K562 treated with DMSO at 1 percent for 4 hours (cell line): ENCODE measurements around the gene CLDN5. TPM values are rescaled to one million over a fixed set of nuclear protein-coding genes. Genes with fewer than 3 reads are reported as not detected.

Source experiments
- total RNA-seq: library from RNA; unstranded; fragments of 300-600 nt; gene quantifications from 2 replicates; pipeline ENCODE4 v1.2.3, GENCODE V29; 2022; ENCODE audit not compliant: insufficient read depth

Gene CLDN5
- not detected in 2 replicates for total RNA-seq

GRCh38 chr22:19524170-19525115 is at the start of gene CLDN5:
CLDN5 (minus strand) TSS chr22:19524410; CDS start chr22:19524255, 155 bp downstream.

GRCh38 chr22:19479355-19480172 is 44.6 kb downstream of the CLDN5 start, which contains the start of gene CDC45:
CDC45 (plus strand) TSS chr22:19479920; CDS start chr22:19479969, 49 bp downstream.

GRCh38 chr22:19478901-19479354 is 45.3 kb downstream of the CLDN5 start, which contains the start of gene UFD1:
UFD1 (minus strand) TSS chr22:19479193; CDS start chr22:19479085, 108 bp downstream.

Other genes with a start within 250 kb of the CLDN5 start
- 21.7 and 22.6 TPM in 2 replicates for gene CLTCL1, start 232.7 kb downstream of the CLDN5 start, total RNA-seq
- gene HIRA, start 92.7 kb downstream of the CLDN5 start, total RNA-seq: 87.5 and 99.5 TPM in 2 replicates
- 77.7 and 91.9 TPM in 2 replicates for gene MRPL40, start 91.9 kb downstream of the CLDN5 start, total RNA-seq
- gene C22orf39, start 76.7 kb downstream of the CLDN5 start, total RNA-seq: 98.1 and 111 TPM in 2 replicates
- 415 and 442 TPM in 2 replicates for gene UFD1, start 45.2 kb downstream of the CLDN5 start, total RNA-seq
- 226 and 228 TPM in 2 replicates for gene CDC45, start 44.5 kb downstream of the CLDN5 start, total RNA-seq
- 38.3 and 50.1 TPM in 2 replicates for gene SEPTIN5, start 190.1 kb upstream of the CLDN5 start, total RNA-seq
- gene GP1BB, start 199.1 kb upstream of the CLDN5 start, total RNA-seq: 43.8 and 50.9 TPM in 2 replicates
- gene TBX1, start 236.4 kb upstream of the CLDN5 start, total RNA-seq: 13.7 and 22.8 TPM in 2 replicates